Cardiac septum (tissue), 1 donor: Measurements from ENCODE around the gene HSPG2. TPM values are rescaled to one million over a fixed set of nuclear protein-coding genes. Genes with fewer than 3 reads are reported as not detected.

Experiments
- DNase-seq: peaks from one replicate; pipeline ENCODE4 v3.0.0-alpha.2; 2020; ENCODE audit warnings: low spot score
- intact Hi-C: fragments of 100-400 bp; cut with DNase I; formaldehyde crosslinking; loops from one replicate; pipeline ENCODE4 v1.14.0; 2022
- total RNA-seq: library from RNA; stranded (reverse); fragmentation: NEBNext Ultra II Directional; extraction: Animal tissue kit (Norgen Biotek cat#: 25700); gene quantifications from one replicate; pipeline ENCODE4 v1.2.1, GENCODE V29; 2021
- donor health status: DM: no; HTN: no; CAD: no.

The HSPG2 gene
- total RNA-seq, 1 donor from 2014 or later, result 506 TPM

GRCh38 chr1:21904704-21905520 is 32.2 kb downstream of the HSPG2 start:
- intact Hi-C loops, result loop anchor here (5.0 kb wide), 1 partner anchor 32 kb away; the partner anchor contains the start of gene HSPG2
- no peak for DNase-seq

GRCh38 chr1:21904454-21904703 is 32.7 kb downstream of the HSPG2 start:
- no peak for DNase-seq
- intact Hi-C loops, result loop anchor here (5.0 kb wide), 1 partner anchor 33 kb away; the partner anchor contains the start of gene HSPG2

- intact Hi-C loops, result loop anchor here (5.0 kb wide), 1 partner anchor 33 kb away; the partner anchor contains the start of gene HSPG2
- no peak for DNase-seq
These were observed 33.3 kb downstream of the HSPG2 start for GRCh38 chr1:21903638-21904453.

- intact Hi-C loops, result loop anchor here (5.0 kb wide), 1 partner anchor 35 kb away; the partner anchor contains the start of gene HSPG2
- DNase-seq, result no peak
These were observed 34.8 kb downstream of the HSPG2 start for GRCh38 chr1:21902026-21903012.

GRCh38 chr1:21901473-21901847 is 35.6 kb downstream of the HSPG2 start:
- intact Hi-C loops, result loop anchor here (5.0 kb wide), 1 partner anchor 36 kb away; the partner anchor contains the start of gene HSPG2

GRCh38 chr1:21900766-21901472 is 36.2 kb downstream of the HSPG2 start:
- intact Hi-C loops, result loop anchor here (5.0 kb wide), 1 partner anchor 36 kb away; the partner anchor contains the start of gene HSPG2
- no peak for DNase-seq

More at GRCh38 chr1:21901473-21901847, 35.6 kb downstream of the HSPG2 start:
- DNase-seq, result peak; percentile 86

GRCh38 chr1:21899987-21900386 is 37.1 kb downstream of the HSPG2 start:
- intact Hi-C loops, result loop anchor here (5.0 kb wide), 1 partner anchor 37 kb away; the partner anchor contains the start of gene HSPG2
- no peak for DNase-seq

GRCh38 chr1:21899267-21899810 is 37.8 kb downstream of the HSPG2 start:
- DNase-seq, result no peak
- intact Hi-C loops, result no loop called here

GRCh38 chr1:21898326-21899200 is 38.5 kb downstream of the HSPG2 start:
- no peak for DNase-seq
- intact Hi-C loops, result no loop called here

GRCh38 chr1:21897844-21898243 is 39.3 kb downstream of the HSPG2 start:
- DNase-seq, result no peak
- intact Hi-C loops, result loop anchor here (2.0 kb wide), 1 partner anchor 17 kb away; no protein-coding TSS in a partner anchor

GRCh38 chr1:21896652-21897532 is 40.2 kb downstream of the HSPG2 start:
- DNase-seq, result peak; percentile 92
- intact Hi-C loops, result loop anchor here (2.0 kb wide), 1 partner anchor 18 kb away; no protein-coding TSS in a partner anchor

GRCh38 chr1:21896026-21896425 is 41.1 kb downstream of the HSPG2 start:
- DNase-seq, result no peak
- intact Hi-C loops, result loop anchor here (2.0 kb wide), 1 partner anchor 19 kb away; no protein-coding TSS in a partner anchor

- intact Hi-C loops, result loop anchor here (2.0 kb wide), 1 partner anchor 63 kb away; no protein-coding TSS in a partner anchor
- no peak for DNase-seq
These were observed 42.9 kb downstream of the HSPG2 start for GRCh38 chr1:21894034-21894881.

GRCh38 chr1:21893046-21893805 is 43.9 kb downstream of the HSPG2 start:
- intact Hi-C loops, result no loop called here
- no peak for DNase-seq
